Measurements from ENCODE around the gene ADAMTS12.

Gene ADAMTS12

GRCh38 chr5:33817301-33817700 is 74.5 kb downstream of the ADAMTS12 start:
- no peak overlapping the region for H3K4me3 ChIP-seq (ENCODE audit: low read depth, low read length)
- no peak for DNase-seq (ENCODE audit: low read depth)
- no peak for TF ChIP-seq CTCF (IDR thresholded peaks at IDR 0.05; ENCODE audit: low read depth, low read length, missing control alignments)
- in situ Hi-C loops (cut with HindIII; ENCODE audit: low sequenced_read_pairs) = no loop called here

- no peak overlapping the region for H3K4me3 ChIP-seq (ENCODE audit: low read depth, low read length)
- no peak for TF ChIP-seq CTCF (IDR thresholded peaks at IDR 0.05; ENCODE audit: low read depth, low read length, missing control alignments)
- in situ Hi-C loops (cut with HindIII; ENCODE audit: low sequenced_read_pairs) = no loop called here
Measured at GRCh38 chr5:33816791-33817190, 75.0 kb downstream of the ADAMTS12 start.

GRCh38 chr5:33812746-33813145 is 79.0 kb downstream of the ADAMTS12 start:
- TF ChIP-seq CTCF (IDR thresholded peaks at IDR 0.05; ENCODE audit: low read depth, low read length, missing control alignments) = no peak
- H3K4me3 ChIP-seq (ENCODE audit: low read depth, low read length) = no peak overlapping the region
- in situ Hi-C loops (cut with HindIII; ENCODE audit: low sequenced_read_pairs) = no loop called here
- DNase-seq (ENCODE audit: low read depth) = no peak

More at GRCh38 chr5:33816791-33817190, 75.0 kb downstream of the ADAMTS12 start:
- no peak for DNase-seq (ENCODE audit: low read depth)

GRCh38 chr5:33810491-33811120 is 81.2 kb downstream of the ADAMTS12 start:
- TF ChIP-seq CTCF (IDR thresholded peaks at IDR 0.05; ENCODE audit: low read depth, low read length, missing control alignments) = no peak
- DNase-seq (ENCODE audit: low read depth) = no peak
- H3K4me3 ChIP-seq (ENCODE audit: low read depth, low read length) = no peak overlapping the region
- in situ Hi-C loops (cut with HindIII; ENCODE audit: low sequenced_read_pairs) = no loop called here

- in situ Hi-C loops (cut with HindIII; ENCODE audit: low sequenced_read_pairs) = no loop called here
- TF ChIP-seq CTCF (IDR thresholded peaks at IDR 0.05; ENCODE audit: low read depth, low read length, missing control alignments) = no peak
- DNase-seq (ENCODE audit: low read depth) = no peak
- H3K4me3 ChIP-seq (ENCODE audit: low read depth, low read length) = no peak overlapping the region
Measured at GRCh38 chr5:33809936-33810335, 81.9 kb downstream of the ADAMTS12 start.

GRCh38 chr5:33808699-33809098 is 83.1 kb downstream of the ADAMTS12 start:
- DNase-seq (ENCODE audit: low read depth) = no peak
- no peak overlapping the region for H3K4me3 ChIP-seq (ENCODE audit: low read depth, low read length)
- in situ Hi-C loops (cut with HindIII; ENCODE audit: low sequenced_read_pairs) = no loop called here
- TF ChIP-seq CTCF (IDR thresholded peaks at IDR 0.05; ENCODE audit: low read depth, low read length, missing control alignments) = no peak

Data from astrocyte of the cerebellum (primary cell).